Fibroblast of skin of scalp (primary cell): ENCODE data around the gene CCDC97.
A peak's percentile ranks its signal among the peaks of the same experiment; 100 is the strongest.
"Not testable (repeated sequence)": the region's sequence is repeated elsewhere in the genome, so short reads cannot be mapped to it uniquely, and the experiment has no call there.

ENCODE experiments used
- DNase-seq: peaks from one replicate; pipeline ENCODE4 v3.0.0-alpha.2; 2013

The CCDC97 gene

DNA sequence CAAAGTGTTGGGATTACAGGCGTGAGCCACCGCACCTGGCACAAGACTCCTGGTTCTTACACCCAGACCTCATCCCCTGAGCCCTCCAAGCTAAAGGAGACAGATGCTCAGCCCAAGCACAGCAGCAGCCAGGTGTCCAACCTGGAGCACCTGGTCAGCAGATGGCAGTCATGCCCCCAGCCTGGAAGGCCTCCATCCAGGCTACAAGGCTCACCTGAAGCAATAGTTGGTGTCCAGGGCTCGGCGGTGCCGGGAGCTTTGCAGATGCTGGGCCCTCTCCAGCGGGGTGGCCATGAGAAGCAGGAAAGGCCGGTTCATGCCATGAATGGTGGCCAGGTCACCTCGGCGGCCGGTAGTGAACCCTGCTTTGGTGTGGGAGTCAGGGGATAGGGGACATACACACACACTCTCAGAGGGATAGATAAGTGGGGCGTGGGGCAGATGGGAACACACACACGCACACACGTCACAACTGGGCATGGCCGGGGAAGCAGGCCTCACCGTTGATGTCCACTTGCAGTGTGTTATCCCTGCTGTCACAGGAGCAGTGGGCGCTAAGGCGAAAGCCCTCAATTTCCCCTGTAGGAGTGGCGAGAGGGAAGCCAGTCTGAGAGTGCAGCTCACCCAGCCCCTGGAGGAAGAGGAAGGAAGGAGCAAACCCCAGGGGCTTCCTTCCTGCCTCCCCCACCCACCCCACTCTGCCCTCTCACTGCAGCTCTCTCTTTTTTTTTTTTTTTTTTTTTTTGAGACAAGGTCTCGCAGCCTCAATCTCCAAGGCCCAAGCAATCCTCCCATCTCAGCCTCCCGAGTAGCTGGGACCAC is 31.9 kb downstream of the CCDC97 start:
- no peak for DNase-seq

DNA sequence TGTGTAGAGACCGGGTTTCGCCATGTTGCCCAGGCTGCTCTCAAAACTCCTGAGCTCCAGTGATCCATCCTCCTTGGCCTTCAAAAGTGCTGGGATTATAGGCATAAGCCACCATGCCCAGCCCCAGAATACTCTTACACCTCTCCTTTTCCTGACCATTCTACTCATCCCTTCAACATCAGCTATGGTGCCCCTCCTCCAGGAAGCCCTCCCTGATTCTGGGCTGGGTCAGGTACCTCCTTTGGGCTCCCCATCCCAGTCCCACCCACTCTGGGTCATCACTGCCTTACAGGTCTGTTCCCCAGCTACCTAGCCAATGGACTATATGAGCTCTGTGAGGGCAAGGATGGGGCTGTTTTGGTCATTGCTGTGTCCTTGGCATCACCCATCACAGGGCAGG is 34.2 kb downstream of the CCDC97 start:
- DNase-seq: no peak

DNA sequence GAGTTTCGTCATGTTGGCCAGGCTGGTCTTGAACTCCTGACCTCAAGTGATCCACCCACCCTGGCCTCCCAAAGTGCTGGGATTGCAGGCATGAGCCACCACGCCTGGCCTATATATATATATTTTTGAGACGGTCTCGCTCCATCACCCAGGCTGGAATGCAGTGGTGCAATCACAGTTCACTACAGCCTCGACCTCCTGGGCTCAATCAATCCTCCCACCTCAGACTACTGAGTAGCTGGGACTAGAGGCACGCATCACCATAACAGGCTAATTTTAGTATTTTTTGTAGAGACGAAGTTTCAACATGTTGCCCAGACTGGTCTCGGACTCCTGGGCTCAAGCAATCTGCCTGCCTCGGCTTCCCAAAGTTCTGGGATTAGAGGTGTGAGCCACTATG is 36.9 kb downstream of the CCDC97 start:
- DNase-seq: not testable (repeated sequence)

DNA sequence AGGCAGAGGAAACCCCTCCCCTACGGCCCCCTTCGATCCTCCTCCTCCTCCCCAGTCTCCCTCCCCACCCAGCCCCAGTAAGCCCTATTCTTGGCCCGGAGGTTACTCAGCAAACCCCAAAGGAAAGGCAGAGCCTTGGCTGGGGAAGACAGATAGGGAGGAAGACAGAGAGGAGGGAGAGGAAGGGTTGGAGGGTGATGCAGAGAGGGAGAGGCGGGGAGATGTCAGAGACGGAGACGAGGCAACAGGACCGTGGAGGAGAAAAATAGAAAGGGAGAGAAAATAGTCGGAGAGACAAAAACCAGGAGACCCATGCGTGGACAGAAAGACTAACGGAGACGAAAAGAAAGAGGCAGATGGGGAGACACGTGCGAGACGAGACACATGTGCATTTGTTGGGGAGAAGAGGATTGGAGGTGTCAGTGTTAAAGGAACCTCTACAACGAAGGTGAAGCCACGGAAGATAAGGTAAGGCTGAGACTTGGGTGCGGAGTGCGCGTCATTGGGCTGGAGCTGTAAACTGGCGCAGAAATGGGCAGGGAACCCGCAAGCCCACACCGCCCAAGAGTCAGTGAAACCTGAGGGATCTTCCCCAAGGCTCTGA is 40.9 kb downstream of the CCDC97 start:
- peak; percentile 37 for DNase-seq

DNA sequence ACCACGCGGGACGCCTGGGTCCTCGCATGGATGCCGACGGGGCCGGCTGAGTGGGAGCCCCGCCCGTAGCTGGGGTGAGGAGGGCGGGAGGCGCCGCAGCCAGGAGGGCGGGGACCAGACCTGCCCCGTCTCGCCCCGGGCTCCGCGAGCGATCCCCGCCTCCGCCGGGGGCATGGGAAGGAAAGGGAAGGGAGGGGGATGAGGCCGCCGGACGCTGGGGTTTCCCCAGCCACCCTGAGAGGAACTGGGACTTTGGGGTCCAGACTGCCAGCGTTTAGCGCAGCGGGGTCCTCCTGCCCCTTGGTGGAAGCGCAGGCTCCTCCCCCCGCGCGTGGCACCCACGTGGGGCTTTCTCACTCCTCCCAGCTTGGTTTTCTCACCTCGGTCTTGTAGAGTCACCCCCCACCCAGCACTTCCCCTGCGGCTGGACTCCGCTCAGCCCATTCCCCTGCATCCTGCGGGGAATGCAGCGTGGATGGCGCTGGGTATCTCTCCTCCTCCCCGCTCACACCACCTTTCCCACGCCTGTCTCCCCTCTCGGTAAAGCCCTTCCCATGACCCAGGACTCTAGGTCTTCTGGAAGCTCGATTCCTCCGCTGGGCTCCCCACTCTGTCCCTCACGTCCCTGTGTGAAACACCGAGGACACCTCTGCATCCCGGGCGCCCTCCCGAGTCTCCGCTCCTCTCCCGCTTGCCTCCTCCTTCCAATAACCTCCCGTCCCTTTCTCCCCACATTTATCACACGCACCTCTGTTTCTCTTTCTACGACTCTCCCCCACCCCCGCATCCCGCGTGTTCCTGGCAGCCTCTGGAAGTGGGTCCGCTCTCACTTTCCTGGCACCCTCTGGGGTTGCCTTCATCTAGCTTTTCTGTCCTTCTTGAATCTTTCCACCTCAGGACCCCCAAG is 41.6 kb downstream of the CCDC97 start:
- peak; percentile 52 for DNase-seq

- DNase-seq: no peak
Measured at GRCh38 chr19:41352279-41352608, 42.3 kb downstream of the CCDC97 start.

GRCh38 chr19:41352609-41353465 is 42.9 kb downstream of the CCDC97 start:
- DNase-seq: peak; percentile 53

GRCh38 chr19:41353466-41354342 is 43.7 kb downstream of the CCDC97 start, which contains the start of gene TGFB1:
Gene TGFB1, minus strand, starts transcription at chr19:41353922. Its CDS starts 878 bp downstream, at chr19:41353044.
- peak; percentile 94 for DNase-seq

DNA sequence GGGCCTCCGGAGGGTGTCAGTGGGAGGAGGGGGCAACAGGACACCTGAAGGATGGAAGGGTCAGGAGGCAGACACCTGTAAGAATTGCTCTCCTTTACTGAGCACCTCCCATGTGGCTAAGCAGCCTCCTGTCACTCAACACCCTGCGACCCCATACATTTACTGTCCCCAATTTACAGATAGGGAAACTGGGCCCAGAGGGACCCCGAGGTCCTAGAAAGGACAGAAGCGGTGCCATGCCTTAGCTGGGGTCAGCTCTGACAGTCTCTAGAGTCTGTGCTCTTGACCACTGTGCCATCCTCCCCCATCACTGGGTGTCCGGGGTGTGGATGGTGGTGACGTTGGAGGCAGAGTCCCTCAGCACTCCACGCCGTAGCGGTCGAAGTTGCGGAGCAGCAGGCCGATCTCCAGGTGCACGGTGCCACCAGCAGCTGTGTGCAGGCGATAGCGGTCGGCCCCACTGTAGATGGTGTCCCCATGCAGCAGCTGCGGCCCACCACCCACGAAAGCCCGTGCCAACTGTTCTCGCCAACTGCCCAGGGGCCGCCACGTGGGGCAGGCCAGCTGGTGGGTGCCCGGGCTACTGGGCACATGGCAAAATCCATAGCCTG is 44.5 kb downstream of the CCDC97 start:
- no peak for DNase-seq

DNA sequence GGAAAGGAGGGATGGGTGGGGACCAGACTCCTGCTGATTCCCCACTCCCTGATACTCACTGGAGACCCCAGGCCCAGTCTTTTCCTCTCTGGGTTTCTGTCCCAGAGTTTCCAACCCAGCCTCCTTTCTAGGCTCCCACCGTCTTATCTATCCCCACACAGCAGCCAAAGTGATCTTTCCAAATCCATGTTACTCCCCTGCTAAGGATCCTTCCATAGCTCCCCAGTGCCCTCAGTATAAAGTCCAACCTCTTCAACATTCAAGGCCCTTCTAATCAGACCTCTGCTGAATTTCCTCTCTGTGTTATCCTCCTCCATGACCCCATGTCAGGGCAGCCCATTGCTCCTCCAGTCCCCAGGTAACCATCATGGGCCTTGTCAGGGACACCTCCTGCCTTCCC is 45.1 kb downstream of the CCDC97 start:
- DNase-seq: no peak

DNA sequence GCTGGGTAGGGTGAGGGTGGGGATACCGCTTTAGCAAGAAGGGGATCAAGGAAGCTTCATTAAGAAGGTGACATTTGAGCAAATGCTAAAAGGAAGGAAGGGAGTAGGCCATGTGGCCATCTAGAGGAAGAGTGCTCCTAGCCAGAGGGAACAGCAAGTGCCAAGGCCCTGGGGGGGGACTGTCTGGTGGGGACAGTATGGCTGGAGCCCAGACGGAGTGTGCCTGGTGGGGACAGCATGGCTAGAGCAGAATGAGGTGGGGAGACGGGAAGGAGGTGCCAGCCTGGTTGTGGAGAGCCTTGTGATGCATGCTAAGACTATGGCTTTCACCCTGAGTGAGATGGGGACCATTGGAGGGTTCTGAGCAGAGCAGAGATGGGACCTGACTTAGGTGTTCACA is 45.8 kb downstream of the CCDC97 start:
- no peak for DNase-seq

DNA sequence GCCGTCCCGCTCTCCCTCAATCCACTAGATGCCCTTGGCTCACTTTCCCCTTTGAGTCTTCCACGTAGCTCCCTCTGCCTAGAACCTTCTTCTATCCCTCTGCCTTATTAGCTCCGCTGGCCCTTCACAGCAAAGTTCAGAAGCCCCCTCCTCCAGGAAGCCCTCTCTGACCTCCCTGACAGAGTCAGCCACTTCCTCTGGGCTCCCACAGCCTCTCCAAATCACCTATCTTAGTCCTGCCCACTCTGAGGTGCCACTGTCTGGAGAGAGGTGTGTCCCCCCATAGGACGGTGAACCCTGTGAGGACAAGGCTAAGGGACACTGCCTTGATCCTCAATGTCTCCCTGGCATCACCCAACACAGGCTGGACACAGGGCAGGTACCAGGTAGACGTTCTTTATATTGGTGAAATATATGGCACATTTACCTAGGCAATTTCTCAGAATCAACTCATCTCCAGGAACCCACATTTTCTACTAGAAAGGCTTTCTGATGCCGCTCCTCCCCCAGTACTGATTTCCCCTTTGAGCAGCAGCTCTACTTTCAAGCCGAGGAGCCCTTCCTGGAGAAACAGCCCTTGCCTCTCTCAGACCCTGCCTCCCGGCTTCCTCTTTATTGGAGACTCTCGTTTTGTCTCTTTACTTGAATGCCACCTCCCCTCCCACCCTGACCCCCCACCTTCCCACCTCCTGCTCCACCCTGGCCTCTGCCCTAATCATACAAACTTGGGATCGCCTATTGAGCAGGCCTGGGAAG is 47.2 kb downstream of the CCDC97 start:
- DNase-seq: no peak

DNA sequence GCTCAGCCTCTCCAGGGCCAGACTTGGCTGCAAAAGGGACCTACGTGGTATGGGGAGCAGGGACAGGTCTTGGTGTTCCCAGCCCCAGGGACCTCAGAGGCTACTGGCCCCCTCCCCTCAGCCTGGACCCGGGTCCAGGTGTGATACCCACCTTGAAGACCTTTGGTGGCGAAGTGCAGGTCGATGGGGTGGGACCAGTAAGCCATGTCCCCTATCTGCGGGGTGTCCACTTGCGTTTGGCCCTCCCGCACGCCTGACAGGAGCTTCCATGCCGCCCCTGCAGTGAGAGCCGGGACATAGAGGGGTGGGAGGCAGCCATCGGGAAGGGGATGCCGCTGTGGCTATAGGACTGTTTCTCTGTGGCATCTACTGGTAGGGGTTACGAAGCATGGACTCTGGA is 47.8 kb downstream of the CCDC97 start:
- DNase-seq: no peak

DNA sequence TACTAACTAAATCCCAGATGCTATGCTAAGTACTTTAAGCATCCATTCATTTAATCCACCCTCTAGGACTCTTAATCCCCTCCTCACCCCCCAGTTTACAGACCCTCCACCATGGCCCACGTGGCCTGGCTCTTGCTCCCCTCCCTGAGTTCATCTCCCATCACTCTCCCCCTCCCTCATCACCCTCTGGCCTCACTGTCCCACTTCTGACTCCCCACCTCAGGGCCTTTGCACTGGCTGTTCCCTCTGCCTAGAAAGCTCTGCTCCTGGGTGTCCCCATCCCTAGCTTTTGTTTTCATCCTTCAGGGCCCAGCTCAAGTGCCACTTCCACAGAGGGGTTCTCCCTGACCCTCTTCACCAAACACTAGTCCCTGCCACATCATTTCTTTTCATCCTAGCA is 49.8 kb downstream of the CCDC97 start:
- DNase-seq: no peak

- no peak for DNase-seq
Measured at GRCh38 chr19:41362143-41362847, 52.3 kb downstream of the CCDC97 start.

GRCh38 chr19:41363371-41363752 is 53.4 kb downstream of the CCDC97 start:
- DNase-seq: no peak

- peak; percentile 99 for DNase-seq
Measured at GRCh38 chr19:41363753-41364523, 54.0 kb downstream of the CCDC97 start, which contains the start of gene B9D2. Gene B9D2, minus strand, starts transcription at chr19:41364149. Its CDS starts 630 bp downstream, at chr19:41363519.
